ENCODE measurements around the gene MTHFD1L.

GRCh38 chr6:151051164-151051563 is 185.7 kb downstream of the MTHFD1L start:
- TF ChIP-seq CTCF (IDR thresholded peaks at IDR 0.05; ENCODE audit: insufficient read depth, low read length, poor library complexity, severe bottlenecking) (no peak), EZH2phosphoT487 (conservative IDR thresholded peaks at IDR 0.05; ENCODE audit: low read length) (no peak)

Data from SU-DHL-6 (cell line).